HCT116 (cell line): ENCODE data around the gene WDR59.

ENCODE experiments used
- POLR2AphosphoS5 ChIP-seq: IDR thresholded peaks from 2 replicates; pipeline ENCODE4 v1.6.1; 2011; ENCODE audit warnings: mild to moderate bottlenecking, low read depth, low read length, moderate library complexity
- SIN3A ChIP-seq: IDR thresholded peaks from 2 replicates; pipeline ENCODE4 v1.6.1; 2012; ENCODE audit warnings: low read depth
- TF ChIP-seq, protein P1 (sequence below), 3 experiments: fragments of 200-600 bp in 1 of 3; sonication (generic) in 1 of 3; IDR thresholded peaks in 2 of 3; conservative IDR thresholded peaks in 1 of 3; 2 replicates each; pipeline ENCODE4 v1.5.1; 2012 to 2017; ENCODE audit warnings: low read depth in 2 of 3, low read length in 2 of 3, antibody characterized with exemption in 1 of 3, borderline replicate concordance in 1 of 3, control low read depth in 1 of 3, mild to moderate bottlenecking in 1 of 3, mixed read lengths in 1 of 3, mixed run types in 1 of 3, moderate library complexity in 1 of 3; ENCODE audit not compliant: insufficient read depth in 1 of 3

GRCh38 chr16:74829637-74830036 is 155.3 kb downstream of the WDR59 start:
- TF ChIP-seq, protein P1, sequence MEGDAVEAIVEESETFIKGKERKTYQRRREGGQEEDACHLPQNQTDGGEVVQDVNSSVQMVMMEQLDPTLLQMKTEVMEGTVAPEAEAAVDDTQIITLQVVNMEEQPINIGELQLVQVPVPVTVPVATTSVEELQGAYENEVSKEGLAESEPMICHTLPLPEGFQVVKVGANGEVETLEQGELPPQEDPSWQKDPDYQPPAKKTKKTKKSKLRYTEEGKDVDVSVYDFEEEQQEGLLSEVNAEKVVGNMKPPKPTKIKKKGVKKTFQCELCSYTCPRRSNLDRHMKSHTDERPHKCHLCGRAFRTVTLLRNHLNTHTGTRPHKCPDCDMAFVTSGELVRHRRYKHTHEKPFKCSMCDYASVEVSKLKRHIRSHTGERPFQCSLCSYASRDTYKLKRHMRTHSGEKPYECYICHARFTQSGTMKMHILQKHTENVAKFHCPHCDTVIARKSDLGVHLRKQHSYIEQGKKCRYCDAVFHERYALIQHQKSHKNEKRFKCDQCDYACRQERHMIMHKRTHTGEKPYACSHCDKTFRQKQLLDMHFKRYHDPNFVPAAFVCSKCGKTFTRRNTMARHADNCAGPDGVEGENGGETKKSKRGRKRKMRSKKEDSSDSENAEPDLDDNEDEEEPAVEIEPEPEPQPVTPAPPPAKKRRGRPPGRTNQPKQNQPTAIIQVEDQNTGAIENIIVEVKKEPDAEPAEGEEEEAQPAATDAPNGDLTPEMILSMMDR (IDR thresholded peaks at IDR 0.05 in 2 of 3, conservative IDR thresholded peaks at IDR 0.05 in 1 of 3; ENCODE audit: borderline replicate concordance in 1 of 3, insufficient read depth in 1 of 3, low read depth in 2 of 3, low read length in 2 of 3): no peak
- TF ChIP-seq SIN3A: no peak
- TF ChIP-seq POLR2AphosphoS5: no peak
